SHP77 treated with DMSO at 0.1 percent for 48 hours (cell line): ENCODE results near the gene ZNF346.
"Not testable (repeated sequence)": the region's sequence is repeated elsewhere in the genome, so short reads cannot be mapped to it uniquely, and the experiment has no call there.

Experiments
- DNase-seq: peaks from one replicate; lab custom pipeline; 2025; lab: John Stamatoyannopoulos, UW

ZNF346 gene, protein sequence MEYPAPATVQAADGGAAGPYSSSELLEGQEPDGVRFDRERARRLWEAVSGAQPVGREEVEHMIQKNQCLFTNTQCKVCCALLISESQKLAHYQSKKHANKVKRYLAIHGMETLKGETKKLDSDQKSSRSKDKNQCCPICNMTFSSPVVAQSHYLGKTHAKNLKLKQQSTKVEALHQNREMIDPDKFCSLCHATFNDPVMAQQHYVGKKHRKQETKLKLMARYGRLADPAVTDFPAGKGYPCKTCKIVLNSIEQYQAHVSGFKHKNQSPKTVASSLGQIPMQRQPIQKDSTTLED

DNA sequence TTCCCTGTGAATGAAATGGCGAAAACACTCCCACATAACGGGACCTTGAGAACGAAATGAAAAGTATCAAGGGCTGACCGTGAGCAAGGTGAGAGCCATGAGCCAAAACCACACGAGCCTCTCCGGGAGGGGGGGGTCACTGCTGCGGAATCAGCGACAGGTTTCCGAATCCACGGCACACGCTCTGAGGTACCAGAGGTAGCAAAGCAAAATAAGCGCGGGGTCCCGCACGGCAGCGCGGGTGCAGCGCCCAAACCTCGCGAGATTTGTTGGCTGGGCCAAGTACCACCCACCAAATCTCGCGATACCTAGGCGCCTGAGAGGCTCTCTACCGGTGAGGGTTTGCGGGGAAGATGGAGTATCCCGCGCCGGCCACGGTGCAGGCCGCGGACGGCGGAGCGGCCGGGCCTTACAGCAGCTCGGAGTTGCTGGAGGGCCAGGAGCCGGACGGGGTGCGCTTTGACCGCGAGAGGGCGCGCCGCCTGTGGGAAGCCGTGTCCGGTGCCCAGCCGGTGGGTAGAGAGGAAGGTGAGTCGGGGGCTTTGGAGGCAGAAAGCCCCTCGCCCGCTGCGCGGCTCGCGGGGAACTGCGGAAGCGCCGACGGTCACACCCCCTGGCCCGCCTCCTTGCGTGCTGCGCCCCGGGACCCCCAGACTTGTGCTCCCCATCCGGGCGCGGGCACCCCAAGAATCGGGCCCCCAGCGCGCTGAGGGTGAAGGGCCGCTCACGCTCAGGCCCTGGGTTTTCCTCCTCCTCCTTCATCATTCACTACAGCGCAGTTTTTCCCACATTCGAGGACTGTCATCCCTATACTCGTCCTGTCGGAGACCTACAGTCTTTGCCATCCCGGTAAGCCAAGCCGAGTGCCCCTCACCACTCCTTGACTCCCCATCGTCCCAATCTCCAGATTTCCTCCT lies at the start of gene ZNF346:
Gene ZNF346, plus strand, starts transcription at position 311 of the 917 bp plus-strand sequence. Its CDS starts 43 bp downstream, at position 354.
- peak; percentile 82 for DNase-seq

DNA sequence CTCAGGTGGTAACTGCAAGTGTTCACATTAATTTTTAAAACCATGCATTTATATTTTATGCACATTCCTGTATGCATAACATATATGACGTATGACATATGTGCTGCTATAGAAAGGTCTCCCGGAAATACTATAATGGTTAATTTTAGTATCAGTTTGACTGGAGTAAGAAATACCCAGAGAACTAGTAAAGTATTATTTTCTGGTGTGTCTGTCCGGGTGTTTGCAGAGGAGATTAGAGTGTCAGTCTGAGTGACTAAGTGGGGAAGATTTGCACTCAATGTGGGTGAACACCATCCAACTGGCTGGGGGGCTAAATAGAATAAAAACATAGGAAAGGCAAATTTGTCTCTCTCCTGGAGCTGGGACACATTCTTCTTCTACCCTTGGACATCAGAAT lies 42.8 kb upstream of the ZNF346 start:
- DNase-seq = no peak

DNA sequence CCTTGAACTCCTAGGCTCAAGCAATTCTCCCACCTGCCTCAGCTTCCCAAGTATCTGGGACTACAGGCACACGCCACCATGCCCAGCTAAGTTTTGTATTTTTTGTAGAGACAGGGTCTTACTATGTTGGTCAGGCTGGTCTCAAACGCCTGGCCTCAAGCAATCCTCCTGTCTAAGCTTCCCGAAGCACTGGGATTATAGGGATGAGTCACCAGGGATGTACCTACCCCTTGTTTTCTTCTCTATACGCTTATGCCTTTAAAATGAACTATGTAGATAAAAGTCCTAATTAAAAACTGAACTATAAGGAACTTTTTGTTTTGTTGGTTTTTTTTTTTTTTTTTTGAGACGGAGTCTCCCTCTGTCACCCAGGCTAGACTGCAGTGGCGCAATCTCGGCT lies 41.7 kb upstream of the ZNF346 start:
- DNase-seq = no peak

DNA sequence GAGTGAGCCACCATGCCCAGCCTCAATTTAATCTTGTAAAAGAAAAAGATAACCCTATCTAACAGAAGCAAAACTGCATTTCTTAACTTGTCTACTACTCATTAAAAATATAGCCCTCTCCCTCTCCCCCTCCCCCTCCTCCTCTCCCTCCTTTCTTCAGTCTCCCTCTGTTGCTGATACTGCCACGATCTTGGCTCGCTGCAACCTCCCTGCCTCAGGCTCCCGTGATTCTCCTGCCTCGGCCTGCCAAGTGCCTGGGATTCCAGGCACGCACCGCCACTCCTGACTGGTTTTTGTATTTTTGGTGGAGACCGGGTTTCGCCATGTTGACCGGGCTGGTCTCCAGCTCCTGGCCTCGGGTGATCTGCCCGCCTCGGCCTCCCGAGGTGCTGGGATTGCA lies 39.4 kb upstream of the ZNF346 start:
- not testable (repeated sequence) for DNase-seq

DNA sequence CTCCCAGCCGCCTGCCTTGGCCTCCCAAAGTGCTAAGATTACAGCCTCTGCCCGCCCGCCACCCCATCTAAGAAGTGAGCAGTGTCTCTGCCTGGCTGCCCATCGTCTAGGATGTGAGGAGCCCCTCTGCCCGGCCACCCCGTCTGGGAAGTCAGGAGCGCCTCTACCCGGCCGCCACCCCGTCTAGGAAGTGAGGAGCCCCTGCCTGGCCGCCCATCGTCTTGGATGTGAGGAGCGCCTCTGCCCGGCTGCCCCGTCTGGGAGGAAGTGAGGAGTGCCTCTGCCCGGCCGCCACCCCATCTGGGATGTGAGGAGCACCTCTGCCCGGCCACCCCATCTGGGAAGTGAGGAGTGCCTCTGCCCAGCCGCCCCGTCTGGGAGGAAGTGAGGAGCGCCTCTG lies 38.9 kb upstream of the ZNF346 start:
- not testable (repeated sequence) for DNase-seq

DNA sequence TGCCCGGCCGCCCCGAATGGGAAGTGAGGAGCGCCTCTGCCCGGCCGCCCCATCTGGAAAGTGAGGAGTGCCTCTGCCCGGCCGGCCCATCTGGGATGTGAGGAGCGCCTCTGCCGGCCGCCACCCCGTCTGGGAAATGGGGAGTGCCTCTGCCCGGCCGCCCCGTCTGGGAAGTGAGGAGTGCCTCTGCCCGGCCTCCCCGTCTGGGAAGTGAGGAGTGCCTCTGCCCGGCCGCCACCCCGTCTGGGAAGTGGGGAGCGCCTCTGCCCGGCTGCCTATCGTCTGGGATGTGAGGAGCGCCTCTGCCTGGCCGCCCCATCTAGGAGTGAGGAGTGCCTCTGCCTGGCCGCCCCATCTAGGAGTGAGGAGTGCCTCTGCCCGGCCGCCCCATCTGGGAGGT lies 38.3 kb upstream of the ZNF346 start:
- DNase-seq = not testable (repeated sequence)

DNA sequence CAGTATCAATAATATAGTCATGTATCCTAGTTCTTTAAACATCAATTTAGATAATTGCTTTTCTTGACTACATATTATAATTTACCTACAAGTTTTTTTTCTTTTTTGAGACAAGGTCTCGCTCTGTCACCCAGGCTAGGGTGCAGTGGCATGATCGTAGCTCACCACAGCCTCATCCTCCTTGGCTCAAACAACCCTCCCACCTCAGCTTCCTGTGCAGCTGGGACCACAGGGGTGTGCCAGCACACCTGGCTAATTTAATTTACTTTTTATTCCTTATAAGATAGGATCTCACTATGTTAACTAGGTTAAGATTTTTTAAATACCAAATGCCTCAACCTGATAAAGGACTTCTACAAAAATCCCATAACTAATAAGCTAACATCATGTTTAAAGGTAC lies 37.0 kb upstream of the ZNF346 start:
- no peak for DNase-seq

DNA sequence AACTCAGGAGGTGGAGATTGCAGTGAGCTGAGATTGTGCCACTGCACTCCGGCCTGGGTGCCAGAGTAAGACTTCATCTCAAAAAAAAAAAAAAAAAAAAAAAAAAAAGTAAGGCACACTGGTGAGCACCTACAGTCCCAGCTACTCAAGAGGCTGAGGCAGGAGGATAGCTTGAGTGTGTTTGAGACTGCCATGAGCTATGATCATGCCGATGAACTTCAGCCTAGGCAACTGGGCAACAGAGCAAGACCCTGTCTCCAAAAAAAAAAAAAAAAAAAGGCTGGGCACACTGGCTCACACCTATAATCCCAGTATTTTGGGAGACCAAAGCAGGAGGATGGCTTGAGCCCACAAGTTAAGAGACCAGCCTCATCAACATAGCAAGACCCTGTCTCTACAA lies 36.2 kb upstream of the ZNF346 start:
- DNase-seq = no peak

DNA sequence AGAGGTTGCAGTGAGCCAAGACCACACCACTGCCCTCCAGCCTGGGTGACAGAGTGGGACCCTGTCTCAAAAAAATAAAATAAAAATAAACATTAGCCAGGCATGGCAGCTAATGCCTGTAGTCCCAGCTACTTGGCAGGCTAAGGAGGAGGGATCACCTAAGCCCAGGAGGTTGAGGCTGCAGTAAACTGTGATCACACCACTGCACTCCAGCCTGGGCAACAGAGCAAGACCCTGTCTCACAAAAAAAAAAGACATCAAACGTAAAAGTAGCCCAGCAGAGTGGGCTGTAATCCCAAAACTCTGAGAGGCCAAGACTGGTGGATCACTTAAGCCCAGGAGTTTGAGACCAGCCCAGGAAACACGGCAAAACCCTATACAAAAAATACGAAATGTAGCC lies 34.9 kb upstream of the ZNF346 start:
- no peak for DNase-seq

DNA sequence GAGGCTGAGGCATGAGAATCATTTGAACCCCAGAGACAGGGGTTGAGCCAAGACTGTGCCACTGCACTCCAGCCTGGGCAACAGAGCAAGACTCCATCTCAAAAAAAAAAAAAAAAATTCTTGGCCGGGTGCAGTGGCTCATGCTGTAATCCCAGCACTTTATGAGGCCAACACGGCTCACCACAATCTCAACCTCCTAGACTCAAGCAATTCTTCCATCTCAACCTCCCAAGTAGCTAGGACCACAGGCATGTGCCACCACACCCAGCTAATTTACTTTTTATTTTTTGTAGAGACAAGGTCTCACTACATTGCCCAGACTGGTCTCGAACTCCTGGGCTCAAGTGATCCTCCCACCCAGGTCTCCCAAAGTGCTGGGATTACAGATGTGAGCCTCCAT lies 29.4 kb upstream of the ZNF346 start:
- DNase-seq = not testable (repeated sequence)

DNA sequence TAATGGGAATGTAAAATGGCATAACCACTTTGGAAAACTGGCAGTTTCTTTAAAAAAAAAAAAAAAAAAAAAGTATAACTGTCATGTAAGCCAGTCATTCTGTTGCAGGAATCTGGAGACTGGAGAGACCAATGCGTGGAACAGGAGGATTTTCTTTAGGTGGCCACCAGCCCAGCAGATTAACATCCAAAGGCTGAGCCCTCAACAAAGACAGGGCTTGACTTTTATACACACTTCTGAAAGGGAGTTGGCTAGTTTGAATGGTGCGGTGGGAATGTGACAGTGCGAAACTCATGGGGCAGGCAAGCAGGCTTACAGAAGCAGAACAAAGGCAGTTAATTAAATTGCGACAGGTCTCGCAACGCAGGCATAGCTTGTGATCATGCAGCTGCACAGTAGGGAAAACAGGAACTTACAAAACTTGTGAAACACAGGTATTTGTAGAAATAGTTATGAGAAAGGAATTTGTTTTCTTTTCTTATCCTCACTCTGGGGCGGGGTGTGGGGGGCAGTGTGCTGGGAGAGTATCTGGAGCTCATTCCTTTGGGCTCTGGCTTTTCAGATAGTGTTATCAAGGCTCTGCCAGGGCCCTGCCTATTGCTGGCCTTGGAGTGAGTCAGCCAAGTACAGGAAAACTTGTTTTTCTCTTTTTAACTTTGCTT lies 27.9 kb upstream of the ZNF346 start:
- DNase-seq = no peak

DNA sequence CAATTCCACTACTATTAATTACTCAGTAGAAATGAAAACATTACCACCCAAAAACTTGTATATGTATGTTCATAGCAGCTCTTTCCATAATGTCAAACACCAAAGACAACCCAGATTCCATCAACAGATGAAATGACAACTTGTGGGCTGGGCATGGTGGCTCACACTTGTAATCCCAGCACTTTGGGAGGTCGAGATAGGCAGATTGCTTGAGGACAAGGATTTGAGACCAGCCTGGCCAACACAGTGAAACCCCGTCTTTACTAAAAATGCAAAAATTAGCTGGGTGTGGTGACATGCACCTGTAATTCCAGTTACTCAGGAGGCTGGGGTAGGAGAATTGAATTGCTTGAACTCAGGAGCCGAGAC lies 27.4 kb upstream of the ZNF346 start:
- DNase-seq = no peak

DNA sequence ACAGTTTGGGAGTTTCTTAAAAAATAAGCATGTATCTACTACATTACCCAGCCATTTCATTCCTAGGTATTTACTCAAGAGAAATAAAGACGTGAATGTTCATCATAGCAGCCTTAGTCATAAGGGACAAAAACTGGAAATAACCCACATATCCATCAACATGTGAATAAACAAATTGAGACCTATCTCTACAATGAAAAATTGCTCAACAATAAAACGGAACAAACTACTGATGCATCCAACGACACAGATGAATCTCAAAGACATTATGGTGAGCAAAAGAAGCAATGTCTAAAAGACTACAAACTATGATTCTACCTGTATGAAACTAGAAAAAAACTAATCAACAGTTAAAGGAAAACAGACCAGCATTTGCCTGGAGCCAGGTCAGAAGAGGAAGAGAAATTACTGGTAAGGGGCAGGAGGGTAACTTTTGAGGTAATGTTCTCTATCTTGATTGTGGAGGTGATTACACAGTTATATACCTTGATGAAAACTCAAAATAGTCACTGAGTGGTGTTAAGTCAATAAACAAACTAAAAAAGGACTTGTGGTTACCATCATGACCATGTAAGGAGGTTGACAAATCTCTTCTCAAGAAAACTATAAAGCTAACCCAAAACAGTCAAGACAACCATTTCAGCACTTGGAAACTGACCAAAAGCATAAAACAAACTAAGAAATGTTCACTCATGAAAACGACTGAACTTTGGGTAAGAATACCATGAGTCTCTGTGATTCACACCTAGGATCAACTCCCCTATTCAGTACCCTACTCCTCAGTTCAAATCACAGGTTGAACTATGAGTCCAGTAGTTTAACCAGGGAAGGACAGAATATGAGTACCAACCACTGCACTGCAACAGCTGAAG lies 26.4 kb upstream of the ZNF346 start:
- DNase-seq = no peak

DNA sequence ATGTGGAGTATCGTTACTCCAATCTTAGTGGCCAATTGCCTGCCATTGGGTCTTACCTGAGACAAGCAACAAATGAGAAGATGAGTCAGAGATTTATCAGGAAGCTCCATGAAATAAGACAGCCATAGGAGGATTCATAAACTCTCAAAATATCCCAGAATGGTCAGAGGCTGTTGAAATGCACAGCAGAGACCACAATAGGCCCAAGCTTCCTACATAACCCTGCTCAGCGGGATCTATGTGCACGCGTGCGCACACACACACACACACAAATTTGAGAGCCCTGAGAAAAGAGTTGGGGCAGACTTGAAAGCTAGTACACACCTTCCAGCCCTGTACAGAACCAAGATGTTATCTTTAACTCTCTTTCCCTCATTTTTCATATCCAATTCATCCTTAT lies 25.7 kb upstream of the ZNF346 start:
- DNase-seq = no peak

DNA sequence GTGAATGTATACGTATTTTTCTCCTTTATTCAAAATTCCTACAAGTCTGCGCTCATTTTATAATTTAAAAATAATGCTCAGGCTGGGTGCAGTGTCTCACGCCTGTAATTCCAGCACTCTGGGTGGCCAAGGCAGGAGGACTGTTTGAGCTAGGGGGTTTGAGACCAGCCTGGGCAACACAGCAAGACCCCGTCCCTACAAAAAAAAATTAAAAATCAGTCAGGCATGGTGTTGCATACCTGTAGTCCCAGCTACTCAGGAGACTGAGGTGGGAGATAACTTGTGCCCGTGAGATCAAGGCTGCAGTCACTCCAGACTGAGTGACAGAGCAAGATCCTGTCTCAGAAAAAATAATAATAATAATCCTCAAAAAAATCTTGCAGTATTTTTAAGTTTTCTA lies 23.7 kb upstream of the ZNF346 start:
- DNase-seq = no peak

DNA sequence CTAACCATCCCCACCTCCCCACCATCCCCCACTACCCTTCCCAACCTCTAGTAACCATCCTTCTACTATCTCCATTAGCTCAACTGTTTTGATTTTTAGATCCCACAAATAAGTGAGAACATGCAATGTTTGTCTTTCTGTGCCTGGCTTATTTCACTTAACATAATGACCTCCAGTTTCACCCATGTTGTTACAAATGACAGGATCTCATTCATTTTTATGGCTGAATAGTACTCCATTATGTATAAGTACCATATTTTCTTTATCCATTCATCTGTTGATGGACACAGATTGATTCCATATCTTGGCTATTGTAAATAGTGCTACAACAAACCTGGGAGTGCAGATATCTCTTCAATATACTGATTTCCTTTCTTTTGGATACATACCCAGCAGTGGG lies 23.0 kb upstream of the ZNF346 start:
- not testable (repeated sequence) for DNase-seq

DNA sequence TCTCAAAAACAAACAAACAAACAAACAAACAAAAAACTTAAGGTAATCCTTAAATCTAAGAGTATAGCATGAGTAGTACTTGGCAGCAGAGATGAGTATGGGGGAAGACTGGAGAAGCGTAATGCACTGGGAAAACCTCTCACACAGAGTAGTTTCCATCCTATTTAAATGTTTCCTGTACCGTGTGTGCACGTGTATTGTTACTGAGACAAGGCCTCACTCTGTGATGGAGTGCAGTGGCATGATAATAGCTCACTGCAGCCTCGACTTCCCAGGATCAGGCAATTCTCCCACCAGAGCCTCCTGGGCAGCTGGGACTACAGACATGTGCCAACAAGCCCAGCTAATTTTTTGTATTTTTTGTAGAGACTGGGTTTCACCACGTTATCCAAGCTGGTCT lies 18.8 kb upstream of the ZNF346 start:
- no peak for DNase-seq

DNA sequence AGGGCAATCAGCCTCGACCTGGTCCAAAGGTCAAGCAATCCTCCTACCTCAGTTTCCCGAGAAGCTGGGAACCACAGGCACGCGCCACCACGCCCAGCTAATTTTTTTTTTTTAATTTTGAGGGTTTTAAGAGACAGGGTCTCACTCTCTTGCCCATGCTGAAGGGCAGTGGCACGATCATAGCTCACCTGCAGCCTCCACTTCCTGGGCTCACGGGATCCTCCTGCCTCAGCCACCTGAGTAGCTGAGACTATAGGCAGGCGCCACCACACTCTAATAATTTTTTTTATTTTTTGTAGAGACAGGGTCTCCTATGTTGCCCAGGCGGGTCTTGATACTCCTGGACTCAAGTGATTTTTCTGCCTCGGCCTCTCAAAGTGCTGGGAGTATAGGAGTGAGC lies 17.5 kb upstream of the ZNF346 start:
- no peak for DNase-seq

DNA sequence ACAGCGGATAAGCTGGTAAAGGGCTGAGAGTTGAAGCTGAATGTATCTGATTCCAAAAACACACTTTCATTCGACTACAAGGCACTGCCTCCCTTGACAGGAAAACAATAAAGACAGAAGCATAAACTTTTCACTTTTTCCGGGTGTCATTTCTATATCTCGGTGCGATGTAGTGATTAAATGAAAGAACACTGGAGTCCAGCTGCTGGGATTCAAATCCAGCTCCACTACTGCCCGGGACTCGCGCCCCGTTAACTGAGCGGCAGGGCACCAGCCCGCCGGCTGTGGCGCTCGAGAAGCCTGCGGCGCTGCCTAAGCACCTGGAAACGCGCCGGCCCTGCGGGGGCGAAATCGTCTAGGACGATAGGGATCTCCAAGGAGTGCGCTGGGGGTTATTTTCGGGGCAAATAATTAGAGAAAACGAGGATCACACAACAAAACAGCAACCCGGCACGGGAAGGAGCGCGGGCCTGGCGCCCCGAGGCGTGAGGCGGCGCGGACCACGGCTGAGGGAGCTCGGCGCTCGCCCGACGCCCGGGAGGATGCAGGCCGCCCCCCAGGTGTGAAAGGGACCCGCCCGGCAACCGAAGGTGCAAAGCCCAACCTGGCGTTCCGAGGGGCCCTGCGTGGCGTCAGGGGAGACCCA lies 16.8 kb upstream of the ZNF346 start:
- no peak for DNase-seq

DNA sequence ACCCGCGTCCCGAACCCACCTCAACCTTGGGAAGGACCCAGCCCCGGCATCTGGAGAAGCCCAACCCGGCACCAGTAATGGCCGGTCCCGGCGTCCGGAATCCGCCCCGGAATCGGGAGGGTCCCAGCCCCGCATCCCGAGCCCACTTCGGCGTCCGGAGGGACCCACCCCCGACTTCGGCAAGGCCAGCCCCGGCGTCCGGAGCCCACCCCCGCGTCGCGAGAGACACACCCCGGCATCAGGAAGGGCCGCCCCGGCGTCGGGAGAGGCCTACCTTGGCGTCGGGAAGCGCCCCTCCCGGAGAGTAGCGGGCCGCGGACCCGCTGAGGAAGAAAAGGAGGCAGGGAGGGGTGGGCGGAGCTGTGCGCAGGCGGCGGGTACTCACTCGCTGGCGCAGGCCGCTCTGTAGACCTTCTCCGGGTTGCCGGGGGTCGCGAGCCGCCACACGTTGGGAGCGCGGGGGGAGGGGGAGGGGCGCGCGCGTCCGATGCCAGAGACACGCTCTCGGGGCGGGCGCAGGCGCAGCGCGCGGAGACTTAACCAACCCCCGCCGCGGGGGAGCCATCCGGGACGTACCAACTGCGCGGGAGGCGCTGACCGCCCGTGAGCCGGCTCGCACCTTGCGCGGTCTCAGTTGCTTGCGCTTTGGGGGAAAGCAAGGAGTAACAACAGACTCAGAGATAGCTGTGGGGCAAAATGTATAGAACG lies 16.1 kb upstream of the ZNF346 start, which contains the start of gene UIMC1:
Gene UIMC1, minus strand, starts transcription at position 515 of the 708 bp plus-strand sequence. CDS start 24,164 bp downstream, outside the sequence.
- peak; percentile 84 for DNase-seq

DNA sequence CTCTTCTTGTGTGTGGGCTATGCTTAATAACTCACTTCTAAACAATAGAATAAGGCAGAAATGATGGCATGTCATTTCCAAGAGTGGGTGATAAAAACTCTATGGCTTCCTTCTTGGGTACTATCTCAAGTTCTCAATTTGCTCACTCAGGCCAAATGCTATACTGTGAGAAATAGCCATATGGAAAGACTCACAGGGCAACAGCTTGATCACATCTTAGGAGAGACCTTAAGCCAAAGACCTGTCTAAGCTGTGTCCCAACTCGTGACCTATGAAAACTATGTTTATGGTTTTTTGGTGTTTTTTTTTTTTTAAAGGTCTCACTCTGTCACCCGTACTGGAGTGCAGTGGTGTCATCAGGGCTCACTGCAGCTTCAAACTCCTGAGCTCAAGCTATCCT lies 13.8 kb upstream of the ZNF346 start:
- no peak for DNase-seq
